ENCODE measurements around the gene SLC8A3. TPM values are rescaled to one million over a fixed set of nuclear protein-coding genes. Genes with fewer than 3 reads are reported as not detected.

SLC8A3 gene
- total and polyA plus RNA-seq, 9 of the 15 experiments (the other 6 are each of a cell fraction or from before 2014, with no cell fraction given), result not detected

- TF ChIP-seq KAT7 (CRISPR knock-in tag; IDR thresholded peaks at IDR 0.05; ENCODE audit: borderline replicate concordance), result no peak
These were observed 15.2 kb downstream of the SLC8A3 start (continued) for GRCh38 chr14:70173569-70173968.

DNA sequence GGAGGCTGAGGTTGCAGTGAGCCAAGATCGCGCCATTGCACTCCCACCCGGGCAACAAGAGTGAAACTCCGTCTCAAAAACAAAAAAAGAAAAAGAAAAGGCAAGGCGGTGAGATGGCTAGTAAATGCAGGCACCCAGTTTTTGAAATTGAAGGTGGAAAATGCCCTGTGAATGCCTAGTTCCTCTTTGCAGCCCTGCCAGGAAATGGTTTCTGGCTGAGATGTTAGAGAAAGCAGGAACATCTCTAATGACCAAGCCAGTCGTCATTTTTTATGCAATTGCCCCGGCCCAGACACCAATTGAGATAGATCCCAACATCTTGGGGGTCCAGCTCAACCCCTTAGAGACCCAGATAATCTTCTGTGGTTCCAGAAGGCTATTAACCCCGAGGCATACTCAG is 17.0 kb downstream of the SLC8A3 start:
- no peaks in the 10 kb centered on the region for H3K36me3 ChIP-seq (ENCODE audit: control insufficient read depth, insufficient read depth, low read length)
- no peaks in the 10 kb centered on the region for H3K4me1 ChIP-seq (replicated peaks in 1 of 2; ENCODE audit: control insufficient read depth in 2 of 2, insufficient read depth in 2 of 2, low read length in 2 of 2)
- H3K27ac ChIP-seq (ENCODE audit: extremely low read depth, low read depth, low read length), result no peak overlapping the region
- 0% methylated on average over 4 of the region's 8 CpGs for WGBS (ENCODE audit: insufficient coverage, low coverage, missing lambda C conversion rate)
- H2AFZ ChIP-seq (ENCODE audit: low read depth, low read length), result no peak overlapping the region
- ATAC-seq (no peak), FAIRE-seq (no peak), DNase-seq (ENCODE audit: extremely low read depth in 1 of 4, low spot score in 3 of 4) (no peak)
- intact Hi-C loops (cut with micrococcal nuclease) (no loop called here), in situ Hi-C loops (cut with MboI) (no loop called here)
- CTCF ChIA-PET (ENCODE audit: low intra/inter-chr PET ratio), result no interaction called here
- no peak overlapping the region for H3K4me2 ChIP-seq (ENCODE audit: insufficient read depth, low read length)
- H3K9ac ChIP-seq (ENCODE audit: insufficient read depth in 1 of 2, low read depth in 2 of 2, low read length in 2 of 2), result no peak overlapping the region
- no peaks in the 10 kb centered on the region for H4K20me1 ChIP-seq (replicated peaks; ENCODE audit: control insufficient read depth, insufficient read depth, low read length)
- H3K79me2 ChIP-seq (ENCODE audit: control insufficient read depth, insufficient read depth, low read length), result no peaks in the 10 kb centered on the region
- H3K27me3 ChIP-seq (ENCODE audit: control insufficient read depth in 2 of 2, insufficient read depth in 2 of 2, low read length in 2 of 2), result peaks cover 2 to 4% of the 10 kb centered on the region in 2 experiments; a peak in 2 of 5 replicates
- H3K9me3 ChIP-seq (replicated peaks; ENCODE audit: control insufficient read depth, insufficient read depth, low read depth, low read length), result no peaks in the 10 kb centered on the region
- POLR2A ChIA-PET, result no interaction called here
- no peaks in the 10 kb centered on the region for H3K9me1 ChIP-seq (ENCODE audit: control insufficient read depth, insufficient read depth, low read length)
- no TSS peak for BruUV-seq (replicated peaks)
- no peak overlapping the region for H3K4me3 ChIP-seq
- no peak for TF ChIP-seq ELF4 (CRISPR knock-in tag; IDR thresholded peaks at IDR 0.05)
- TF ChIP-seq SMARCE1 (IDR thresholded peaks at IDR 0.05), result no peak
- TF ChIP-seq ZFP91 (CRISPR knock-in tag; IDR thresholded peaks at IDR 0.05), result no peak
- no peak for TF ChIP-seq TRIM24 (IDR thresholded peaks at IDR 0.05)
- TF ChIP-seq STAT6 (CRISPR knock-in tag; IDR thresholded peaks at IDR 0.05), result no peak
- TF ChIP-seq, protein P1, sequence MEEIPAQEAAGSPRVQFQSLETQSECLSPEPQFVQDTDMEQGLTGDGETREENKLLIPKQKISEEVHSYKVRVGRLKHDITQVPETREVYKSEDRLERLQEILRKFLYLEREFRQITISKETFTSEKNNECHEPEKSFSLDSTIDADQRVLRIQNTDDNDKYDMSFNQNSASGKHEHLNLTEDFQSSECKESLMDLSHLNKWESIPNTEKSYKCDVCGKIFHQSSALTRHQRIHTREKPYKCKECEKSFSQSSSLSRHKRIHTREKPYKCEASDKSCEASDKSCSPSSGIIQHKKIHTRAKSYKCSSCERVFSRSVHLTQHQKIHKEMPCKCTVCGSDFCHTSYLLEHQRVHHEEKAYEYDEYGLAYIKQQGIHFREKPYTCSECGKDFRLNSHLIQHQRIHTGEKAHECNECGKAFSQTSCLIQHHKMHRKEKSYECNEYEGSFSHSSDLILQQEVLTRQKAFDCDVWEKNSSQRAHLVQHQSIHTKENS (CRISPR knock-in tag; IDR thresholded peaks at IDR 0.05), result no peak
- TF ChIP-seq ZNF707 (CRISPR knock-in tag; conservative IDR thresholded peaks at IDR 0.05), result no peak
- TF ChIP-seq SRSF3 (IDR thresholded peaks at IDR 0.05; ENCODE audit: insufficient read depth, low read length), result no peak
- TF ChIP-seq POLR2A (conservative IDR thresholded peaks at IDR 0.05), result no peak
- TF ChIP-seq RNF2 (IDR thresholded peaks at IDR 0.05), result no peak
- TF ChIP-seq, protein P2, sequence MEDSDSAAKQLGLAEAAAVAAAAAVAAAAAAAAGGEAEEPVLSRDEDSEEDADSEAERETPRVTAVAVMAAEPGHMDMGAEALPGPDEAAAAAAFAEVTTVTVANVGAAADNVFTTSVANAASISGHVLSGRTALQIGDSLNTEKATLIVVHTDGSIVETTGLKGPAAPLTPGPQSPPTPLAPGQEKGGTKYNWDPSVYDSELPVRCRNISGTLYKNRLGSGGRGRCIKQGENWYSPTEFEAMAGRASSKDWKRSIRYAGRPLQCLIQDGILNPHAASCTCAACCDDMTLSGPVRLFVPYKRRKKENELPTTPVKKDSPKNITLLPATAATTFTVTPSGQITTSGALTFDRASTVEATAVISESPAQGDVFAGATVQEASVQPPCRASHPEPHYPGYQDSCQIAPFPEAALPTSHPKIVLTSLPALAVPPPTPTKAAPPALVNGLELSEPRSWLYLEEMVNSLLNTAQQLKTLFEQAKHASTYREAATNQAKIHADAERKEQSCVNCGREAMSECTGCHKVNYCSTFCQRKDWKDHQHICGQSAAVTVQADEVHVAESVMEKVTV (CRISPR knock-in tag; IDR thresholded peaks at IDR 0.05), result no peak
- no peak for TF ChIP-seq SRSF7 (optimal IDR thresholded peaks at IDR 0.05; ENCODE audit: low read depth, low read length)
- TF ChIP-seq ZSCAN32 (CRISPR knock-in tag; IDR thresholded peaks at IDR 0.05), result no peak
- TF ChIP-seq USF1 (CRISPR knock-in tag; IDR thresholded peaks at IDR 0.05), result no peak
- no peak for TF ChIP-seq CTBP1 (IDR thresholded peaks at IDR 0.05; ENCODE audit: borderline replicate concordance)
